ENCODE measurements around the gene LMNTD2.

DNA sequence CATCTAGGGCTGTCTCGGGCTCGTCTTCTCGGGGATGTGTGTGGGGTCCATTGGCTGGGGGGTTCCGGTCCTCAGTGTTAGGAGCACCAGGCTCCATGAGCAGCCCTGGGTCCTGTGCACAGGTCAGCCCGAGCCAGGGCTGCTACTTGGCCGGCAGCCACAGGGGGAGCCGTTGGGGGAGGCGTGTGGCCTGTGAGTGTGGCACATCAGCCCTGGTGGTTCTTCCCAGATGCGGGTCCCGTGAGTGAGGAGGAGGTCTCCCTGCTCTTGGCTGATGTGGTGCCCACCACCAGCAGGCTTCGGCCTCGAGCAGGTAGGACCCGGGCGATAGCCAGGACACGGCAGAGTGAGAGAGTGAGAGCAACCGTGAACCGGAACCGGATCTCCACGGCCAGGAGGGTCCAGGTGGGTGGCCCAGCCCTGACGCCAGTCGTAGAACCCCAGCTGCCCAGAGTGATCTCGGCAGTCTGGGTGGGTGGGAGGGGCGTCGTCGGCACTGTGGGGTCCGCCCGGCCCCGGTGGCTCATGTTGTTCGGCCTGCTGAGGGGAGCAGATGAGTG is 36.7 kb upstream of the LMNTD2 start:
- TF ChIP-seq NFIC (IDR thresholded peaks at IDR 0.05): no peak
- TF ChIP-seq TCF12 (IDR thresholded peaks at IDR 0.05; ENCODE audit: low read depth): no peak
- TF ChIP-seq FOXM1 (IDR thresholded peaks at IDR 0.05; ENCODE audit: borderline replicate concordance, low read depth): no peak
- TF ChIP-seq YY1 (IDR thresholded peaks at IDR 0.05; ENCODE audit: low read depth): no peak
- no peak for TF ChIP-seq TAF1 (IDR thresholded peaks at IDR 0.05; ENCODE audit: low read depth)
- TF ChIP-seq CEBPB (IDR thresholded peaks at IDR 0.05): no peak
- TF ChIP-seq, protein P1, sequence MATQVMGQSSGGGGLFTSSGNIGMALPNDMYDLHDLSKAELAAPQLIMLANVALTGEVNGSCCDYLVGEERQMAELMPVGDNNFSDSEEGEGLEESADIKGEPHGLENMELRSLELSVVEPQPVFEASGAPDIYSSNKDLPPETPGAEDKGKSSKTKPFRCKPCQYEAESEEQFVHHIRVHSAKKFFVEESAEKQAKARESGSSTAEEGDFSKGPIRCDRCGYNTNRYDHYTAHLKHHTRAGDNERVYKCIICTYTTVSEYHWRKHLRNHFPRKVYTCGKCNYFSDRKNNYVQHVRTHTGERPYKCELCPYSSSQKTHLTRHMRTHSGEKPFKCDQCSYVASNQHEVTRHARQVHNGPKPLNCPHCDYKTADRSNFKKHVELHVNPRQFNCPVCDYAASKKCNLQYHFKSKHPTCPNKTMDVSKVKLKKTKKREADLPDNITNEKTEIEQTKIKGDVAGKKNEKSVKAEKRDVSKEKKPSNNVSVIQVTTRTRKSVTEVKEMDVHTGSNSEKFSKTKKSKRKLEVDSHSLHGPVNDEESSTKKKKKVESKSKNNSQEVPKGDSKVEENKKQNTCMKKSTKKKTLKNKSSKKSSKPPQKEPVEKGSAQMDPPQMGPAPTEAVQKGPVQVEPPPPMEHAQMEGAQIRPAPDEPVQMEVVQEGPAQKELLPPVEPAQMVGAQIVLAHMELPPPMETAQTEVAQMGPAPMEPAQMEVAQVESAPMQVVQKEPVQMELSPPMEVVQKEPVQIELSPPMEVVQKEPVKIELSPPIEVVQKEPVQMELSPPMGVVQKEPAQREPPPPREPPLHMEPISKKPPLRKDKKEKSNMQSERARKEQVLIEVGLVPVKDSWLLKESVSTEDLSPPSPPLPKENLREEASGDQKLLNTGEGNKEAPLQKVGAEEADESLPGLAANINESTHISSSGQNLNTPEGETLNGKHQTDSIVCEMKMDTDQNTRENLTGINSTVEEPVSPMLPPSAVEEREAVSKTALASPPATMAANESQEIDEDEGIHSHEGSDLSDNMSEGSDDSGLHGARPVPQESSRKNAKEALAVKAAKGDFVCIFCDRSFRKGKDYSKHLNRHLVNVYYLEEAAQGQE (IDR thresholded peaks at IDR 0.05; ENCODE audit: low read depth): no peak
- TF ChIP-seq EP300 (IDR thresholded peaks at IDR 0.05; ENCODE audit: borderline replicate concordance): no peak
- TF ChIP-seq, protein P2, sequence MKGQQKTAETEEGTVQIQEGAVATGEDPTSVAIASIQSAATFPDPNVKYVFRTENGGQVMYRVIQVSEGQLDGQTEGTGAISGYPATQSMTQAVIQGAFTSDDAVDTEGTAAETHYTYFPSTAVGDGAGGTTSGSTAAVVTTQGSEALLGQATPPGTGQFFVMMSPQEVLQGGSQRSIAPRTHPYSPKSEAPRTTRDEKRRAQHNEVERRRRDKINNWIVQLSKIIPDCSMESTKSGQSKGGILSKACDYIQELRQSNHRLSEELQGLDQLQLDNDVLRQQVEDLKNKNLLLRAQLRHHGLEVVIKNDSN (IDR thresholded peaks at IDR 0.05): no peak
- TF ChIP-seq, protein P3, sequence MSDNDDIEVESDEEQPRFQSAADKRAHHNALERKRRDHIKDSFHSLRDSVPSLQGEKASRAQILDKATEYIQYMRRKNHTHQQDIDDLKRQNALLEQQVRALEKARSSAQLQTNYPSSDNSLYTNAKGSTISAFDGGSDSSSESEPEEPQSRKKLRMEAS (IDR thresholded peaks at IDR 0.05): no peak
- no peak for TF ChIP-seq TEAD4 (IDR thresholded peaks at IDR 0.05)
- no peak for TF ChIP-seq ZBTB7A (IDR thresholded peaks at IDR 0.05; ENCODE audit: low read depth)
- no peak for TF ChIP-seq RAD21 (IDR thresholded peaks at IDR 0.05; ENCODE audit: low read depth)
